NCI-H1930 (cell line): Measurements from ENCODE around the gene KCTD21.

Experiments
- DNase-seq, 2 experiments: peaks; one replicate each; lab custom pipeline; 2025; lab: John Stamatoyannopoulos, UW

The KCTD21 gene

GRCh38 chr11:78218707-78219492 lies 30.5 kb upstream of the KCTD21 start:
- no peak for DNase-seq

DNA sequence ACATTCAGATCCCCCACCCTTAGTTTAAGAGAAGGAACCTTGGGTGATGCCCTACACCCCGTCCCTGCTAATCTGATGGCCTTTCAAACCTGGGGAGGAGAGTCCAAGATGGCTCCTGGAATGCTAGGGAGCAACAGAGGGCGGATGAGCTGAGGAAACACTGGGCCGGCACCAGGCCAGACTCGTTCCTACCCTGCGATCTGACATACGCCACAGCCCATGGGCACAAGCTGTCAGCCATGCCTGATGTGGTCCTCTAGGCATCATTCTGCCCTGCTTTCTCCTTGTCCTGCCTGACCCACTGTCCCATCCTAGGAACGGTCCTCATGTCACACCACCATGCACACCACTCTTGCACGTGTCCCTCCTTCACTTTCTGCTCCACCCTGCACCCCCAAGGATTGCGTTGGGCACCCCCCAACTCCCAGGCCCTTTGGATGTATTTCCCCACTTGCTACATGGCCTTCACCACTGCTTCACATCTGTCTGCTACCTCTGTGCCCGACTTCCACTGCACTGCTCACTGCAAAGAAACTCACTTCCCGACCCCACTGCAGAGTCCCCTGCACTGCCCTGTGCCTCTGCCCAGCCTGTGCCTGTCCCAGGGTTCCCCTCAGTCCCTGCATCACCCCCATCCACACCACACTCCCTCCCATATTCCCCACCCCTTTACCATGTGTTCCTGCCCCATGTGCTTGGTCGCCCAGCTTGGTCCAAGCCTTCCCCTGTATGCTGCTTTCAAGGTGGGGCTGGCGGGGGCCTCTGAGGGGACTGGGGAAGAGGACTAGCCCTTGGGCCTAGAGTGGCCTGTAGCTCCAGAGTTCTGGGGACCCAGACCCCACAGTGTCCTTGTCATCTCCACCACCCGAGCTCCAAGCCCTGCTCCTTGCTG lies 29.5 kb upstream of the KCTD21 start:
- DNase-seq, result no peak

DNA sequence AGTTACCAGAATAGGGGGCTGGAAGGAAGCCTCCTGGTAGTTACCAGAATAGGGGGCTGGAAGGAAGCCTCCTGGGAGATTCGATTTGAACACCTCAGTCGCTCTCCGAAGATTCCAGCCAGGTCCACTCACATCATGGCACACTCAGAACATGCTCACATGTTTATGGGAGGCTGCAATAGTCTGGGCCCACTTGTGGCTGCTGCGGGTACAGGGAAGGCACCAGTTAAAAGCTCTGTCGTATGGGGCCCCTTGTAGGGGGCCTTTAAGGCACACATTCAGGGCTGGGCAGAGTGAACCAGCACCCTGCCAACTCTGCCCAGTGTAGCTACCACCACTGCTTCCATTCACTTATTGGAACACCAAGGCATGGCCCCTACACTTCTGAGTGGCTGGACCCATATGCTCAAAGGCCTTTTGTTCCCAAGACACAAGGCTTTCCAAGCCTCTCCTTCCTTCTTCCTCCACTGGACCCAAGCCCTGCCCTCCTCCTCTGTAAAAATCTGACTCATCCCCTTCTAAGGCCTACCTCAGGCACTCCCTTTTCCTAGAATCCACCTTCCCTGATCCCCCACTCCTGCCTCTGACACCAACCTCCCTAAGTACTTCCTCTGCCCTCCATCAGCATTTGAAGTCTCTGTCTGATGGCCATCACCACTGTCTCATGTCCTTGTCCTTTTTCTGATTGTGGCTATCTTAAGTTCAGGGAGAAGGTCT lies 28.3 kb upstream of the KCTD21 start:
- DNase-seq, result no peak

DNA sequence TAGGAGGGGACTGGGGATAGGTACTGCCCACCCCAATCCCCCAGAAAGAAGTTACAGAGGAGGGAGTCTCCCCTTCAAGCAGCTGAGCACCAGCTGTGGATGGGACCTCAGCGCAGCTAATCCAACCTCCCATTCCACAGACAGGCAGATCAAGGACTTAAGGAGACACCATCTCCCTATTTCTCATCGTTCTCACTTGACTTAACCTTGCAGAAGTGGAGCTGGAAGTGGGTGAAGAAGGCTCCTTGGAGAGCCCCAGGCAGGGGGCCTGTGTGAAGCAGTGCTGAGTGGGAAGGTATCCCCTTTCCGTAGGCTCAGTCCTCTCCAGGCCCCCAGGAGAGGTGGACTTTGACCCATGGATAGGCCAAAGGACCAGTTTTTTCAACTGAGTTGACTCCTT lies 27.6 kb upstream of the KCTD21 start:
- DNase-seq, result no peak

DNA sequence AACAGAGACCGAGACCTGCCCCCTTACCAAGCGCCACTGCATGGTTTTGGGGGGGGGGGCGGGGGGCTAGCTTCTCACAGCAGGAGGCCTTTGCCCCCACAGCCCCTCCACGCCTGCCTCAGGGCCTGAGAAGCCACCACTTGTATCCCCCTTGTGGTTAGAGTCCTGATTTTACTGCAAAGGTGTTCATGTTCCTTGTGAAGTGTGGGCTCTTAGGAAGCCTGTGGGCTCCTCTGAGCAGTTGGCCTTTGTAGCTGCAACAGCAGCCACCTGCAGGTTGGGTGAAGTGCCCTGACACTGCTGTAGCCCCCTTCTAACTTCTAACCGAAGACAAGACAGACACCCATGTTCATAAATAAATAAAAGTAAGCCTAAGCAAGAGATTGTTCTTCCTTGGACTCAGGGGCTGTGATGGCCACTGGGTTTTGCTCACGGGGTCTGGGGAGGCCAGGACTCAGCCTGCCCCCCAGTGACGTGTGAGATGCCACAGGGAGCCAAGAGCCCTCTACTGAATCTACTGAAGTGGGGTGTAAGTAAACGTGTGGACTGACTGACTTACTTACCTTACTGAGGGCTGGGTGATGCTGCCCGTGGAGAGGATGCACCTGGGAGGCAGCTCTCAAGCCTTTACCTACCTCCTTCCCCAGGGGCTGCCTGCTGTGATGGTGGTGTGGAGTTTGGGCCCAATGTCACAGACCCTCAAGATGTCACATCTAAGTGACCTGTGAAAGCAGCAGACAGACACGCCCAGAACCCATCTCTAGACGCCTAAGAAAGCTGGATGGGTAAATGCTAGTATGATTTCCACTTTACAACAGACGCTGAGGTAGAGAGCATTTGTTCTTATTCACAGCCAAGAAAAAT lies 26.1 kb upstream of the KCTD21 start:
- DNase-seq, result no peak

DNA sequence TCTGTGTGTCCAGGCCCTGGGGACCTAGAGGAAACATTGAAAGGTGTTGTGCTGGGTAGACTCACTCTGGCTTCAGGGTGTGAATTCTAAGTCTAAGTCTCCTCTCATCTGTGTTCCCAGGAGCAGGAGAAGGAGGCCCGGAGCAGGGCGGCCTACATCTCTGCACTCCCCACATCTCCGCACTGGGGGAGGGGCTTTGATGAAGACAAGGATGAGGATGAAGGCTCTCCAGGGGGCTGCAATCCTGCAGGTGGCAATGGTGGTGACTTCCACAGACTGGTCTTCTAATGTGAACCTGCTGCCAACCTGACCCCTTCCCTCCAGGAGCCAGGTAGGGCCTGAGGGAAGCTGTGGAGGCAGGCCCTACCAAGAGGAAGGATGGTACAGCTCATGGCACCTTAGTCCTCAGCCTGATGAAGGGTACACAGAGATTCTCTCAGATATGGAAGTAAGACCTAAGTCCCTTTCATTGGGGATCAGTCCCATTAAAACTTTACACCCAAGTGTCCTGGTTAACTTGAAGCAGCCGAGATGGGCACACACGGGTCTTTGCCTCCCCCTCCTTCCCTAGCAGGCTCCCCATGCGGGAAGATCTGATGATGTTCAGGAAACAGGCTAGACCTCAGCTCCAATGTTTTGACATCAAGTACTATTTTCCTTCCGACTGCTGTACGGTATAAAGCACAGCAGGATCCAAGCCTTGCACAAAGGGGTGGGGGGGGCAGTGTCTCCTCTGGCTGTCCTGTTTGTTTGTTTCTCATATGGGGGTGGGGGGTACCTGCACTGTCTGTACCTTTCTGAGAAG lies 25.3 kb upstream of the KCTD21 start:
- DNase-seq, result no peak

DNA sequence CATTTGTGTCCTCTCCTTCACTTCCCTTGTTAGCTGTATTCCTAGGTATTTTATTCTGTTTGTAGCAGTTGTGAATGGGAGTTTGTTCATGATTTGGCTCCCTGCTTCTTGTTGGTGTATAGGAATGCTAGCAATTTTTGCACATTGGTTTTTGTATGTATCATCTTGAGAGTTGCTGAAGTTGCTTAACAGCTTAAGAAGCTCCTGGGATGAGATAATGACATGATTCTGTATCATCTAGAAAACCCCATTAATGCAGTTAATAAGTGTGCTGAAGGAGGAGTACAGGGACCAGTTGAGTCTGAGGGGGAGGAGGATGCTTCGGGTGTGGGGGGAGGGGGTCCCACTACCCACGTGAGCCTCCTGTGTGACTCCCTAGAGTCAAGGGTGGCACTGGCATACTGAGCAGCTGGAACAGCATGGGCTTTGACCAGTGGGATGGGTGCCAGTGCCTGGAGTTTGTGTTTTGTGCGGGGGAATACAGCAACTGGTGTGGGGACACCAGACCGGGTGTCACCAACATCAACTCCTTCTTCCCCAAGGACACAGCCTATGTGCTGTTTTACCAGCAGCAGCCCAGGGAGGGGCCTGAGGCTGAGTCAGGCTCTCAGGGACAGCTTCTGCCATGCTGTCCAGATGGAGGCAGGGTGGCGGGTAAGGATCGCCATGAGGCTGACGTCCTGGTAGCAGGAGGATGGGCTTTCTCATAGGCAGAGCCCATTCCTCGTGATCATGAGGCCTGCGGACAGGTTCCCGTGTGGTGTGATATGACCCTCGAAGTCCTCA lies 24.4 kb upstream of the KCTD21 start:
- no peak for DNase-seq

GRCh38 chr11:78211565-78211964 lies 23.1 kb upstream of the KCTD21 start:
- no peak for DNase-seq

GRCh38 chr11:78210000-78210608 lies 21.7 kb upstream of the KCTD21 start:
- DNase-seq, result no peak

GRCh38 chr11:78209478-78209877 lies 21.1 kb upstream of the KCTD21 start:
- DNase-seq, result no peak

DNA sequence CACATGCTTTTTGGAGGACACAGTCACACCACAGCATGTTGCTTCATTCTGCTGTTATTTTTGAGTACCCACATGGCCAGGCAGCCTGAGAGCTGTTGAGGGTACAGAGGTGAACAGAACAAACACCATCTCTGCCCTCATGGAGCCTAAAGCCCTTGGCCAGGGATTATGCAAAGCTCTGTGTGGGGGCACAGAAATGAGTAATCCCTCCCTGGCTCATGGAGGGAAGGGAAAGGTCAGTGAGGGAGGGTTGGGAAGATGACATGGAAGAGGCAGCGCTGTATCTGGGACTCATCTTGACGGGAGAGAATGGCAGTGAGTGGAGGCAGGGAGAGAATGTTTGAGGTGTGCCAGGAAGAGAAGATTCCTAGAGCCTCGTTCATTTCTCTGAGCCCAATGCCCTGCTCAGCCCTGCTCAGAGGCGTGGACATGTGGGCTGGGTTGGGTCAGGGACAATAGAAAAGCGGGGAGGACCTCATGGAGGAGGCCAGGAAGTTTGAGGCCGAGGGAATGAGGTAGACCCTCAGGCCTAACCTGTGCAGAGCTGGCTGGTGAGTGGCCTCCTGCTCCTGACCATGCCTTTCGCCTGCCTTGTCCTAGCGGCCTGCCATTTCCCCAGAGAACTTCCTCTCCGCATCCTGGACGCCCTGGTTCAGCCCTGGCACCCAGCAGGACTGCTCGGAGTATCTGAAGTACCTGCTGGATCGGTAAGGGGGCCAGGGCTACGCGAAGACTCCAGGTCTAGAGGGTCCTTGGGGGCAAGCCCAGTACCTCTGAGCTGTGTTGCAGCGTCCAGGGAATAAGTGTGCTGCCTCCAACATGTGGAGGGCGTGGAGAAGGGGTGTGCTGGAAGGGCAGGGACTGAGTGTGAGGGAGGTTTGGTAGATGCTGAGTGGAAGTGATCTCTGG lies 20.1 kb upstream of the KCTD21 start:
- DNase-seq, result no peak

DNA sequence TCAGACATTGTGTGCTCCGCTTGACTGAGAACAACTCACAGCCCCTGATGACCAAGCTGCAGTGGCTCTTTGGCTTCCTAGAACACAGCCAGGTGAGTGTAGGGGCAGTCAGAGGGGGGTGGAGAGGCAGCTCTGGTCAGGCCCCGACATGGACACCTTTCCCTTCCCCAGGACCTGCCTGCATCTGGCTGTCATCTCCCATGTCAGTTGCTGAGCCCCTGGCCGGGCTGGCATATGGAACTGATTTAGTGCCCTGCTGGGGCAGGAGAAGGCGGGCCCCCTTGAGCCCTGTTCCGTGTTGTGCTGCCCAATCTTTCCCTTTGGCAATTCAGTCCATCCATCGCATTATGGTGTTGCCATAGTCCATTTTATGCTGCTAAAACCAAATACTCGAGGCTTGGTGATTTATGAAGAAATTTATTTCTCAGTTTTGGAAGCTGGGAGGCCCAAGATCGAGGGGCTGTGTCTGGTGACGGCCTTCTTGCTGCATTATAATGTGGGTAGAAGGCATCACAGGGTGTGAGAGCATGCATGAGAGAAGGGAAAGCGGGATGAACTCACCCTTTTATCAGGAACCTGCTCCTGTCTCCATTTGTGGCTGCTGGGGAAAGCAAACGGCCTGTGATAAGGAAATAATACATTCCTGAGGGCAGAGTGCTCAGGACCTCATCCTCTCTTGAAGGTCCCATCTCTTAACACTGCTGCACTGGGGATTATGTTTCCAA lies 19.3 kb upstream of the KCTD21 start:
- no peak for DNase-seq

GRCh38 chr11:78205691-78206090 lies 17.3 kb upstream of the KCTD21 start:
- no peak for DNase-seq

DNA sequence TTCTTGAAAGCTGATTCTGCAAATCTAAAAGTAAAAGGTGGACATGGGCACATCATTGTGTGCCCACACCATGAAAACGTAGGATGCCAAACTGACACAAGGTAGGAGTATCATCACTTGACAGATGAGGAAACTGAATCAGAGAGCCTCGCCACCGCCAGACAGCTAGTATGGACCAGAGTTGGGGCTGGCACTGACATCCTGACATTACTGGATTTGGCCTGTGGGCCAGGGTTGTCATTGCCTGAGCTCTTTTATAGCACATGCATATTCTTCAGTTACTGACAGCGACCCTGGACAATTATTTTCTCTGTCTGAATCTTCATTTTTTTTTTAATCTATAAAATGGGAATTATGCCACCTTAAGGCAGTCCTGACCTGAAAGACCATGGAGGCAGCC lies 16.8 kb upstream of the KCTD21 start:
- no peak for DNase-seq

GRCh38 chr11:78203184-78203583 lies 14.8 kb upstream of the KCTD21 start:
- no peak for DNase-seq

DNA sequence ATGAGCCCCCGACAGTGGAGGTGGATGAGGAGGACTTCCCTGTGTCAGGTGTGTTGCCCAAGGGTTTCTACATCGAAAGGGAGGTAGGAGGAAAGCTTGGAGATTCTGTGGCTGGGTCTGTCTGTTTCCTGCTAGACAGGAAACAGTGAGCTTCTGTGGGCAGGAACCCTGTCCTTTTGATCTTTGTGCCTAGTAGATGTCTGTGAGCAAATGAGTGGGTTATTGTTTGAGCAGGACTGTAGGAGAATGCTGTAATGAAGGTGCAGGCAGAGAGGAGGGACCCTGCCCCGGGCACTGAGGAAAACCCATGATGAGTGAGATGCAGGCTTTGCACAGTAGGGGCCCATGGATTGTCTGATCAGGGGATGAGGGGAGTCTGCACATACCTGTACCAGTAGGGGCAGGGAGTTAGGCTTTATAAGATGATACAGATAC lies 14.3 kb upstream of the KCTD21 start:
- DNase-seq, result no peak

DNA sequence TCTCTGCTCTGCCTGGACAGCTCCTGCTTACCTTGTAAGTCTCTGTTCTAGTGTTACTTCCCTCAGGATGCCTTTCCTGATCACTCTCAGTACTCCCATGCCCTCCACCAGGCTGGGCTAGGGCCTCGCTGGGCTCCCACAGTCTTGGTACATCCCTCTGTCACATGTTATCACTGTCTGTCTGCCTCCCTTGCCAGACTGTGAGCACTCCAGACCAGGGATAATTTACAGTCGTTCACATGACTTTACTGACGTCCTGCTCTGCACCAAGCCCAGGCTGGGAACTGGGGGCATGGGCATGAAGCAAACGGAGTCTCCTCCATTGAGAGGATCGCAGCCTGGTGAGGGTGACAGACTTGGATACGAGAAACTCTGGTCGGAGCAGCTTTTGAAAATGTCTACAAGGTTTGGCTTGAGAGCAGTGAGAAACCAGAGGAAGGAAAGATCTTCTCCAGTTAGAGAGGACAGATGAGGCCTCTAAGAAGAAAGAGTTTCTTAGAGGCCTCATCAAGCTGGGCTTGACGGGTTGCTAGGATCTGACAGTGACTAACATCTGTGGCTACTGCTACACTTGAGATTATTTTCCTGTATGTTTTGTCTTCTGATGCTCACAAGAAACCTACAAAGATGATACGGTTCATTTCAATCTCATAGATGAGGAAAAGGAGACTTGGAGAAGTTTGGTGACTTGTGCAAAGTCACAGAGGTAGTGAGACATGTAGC lies 12.8 kb upstream of the KCTD21 start:
- no peak for DNase-seq
